Measurements from ENCODE around the gene ADAMTS7.
"Not testable (repeated sequence)": the region's sequence is repeated elsewhere in the genome, so short reads cannot be mapped to it uniquely, and the experiment has no call there.

Gene ADAMTS7

GRCh38 chr15:78766041-78766440 is 45.2 kb downstream of the ADAMTS7 start:
- DNase-seq (ENCODE audit: low spot score) (no peak), FAIRE-seq (no peak)

GRCh38 chr15:78765154-78765860 is 46.0 kb downstream of the ADAMTS7 start:
- FAIRE-seq = not testable (repeated sequence)

GRCh38 chr15:78764340-78765153 is 46.7 kb downstream of the ADAMTS7 start:
- FAIRE-seq; DNase-seq (ENCODE audit: low spot score): not testable (repeated sequence)

More at GRCh38 chr15:78765154-78765860, 46.0 kb downstream of the ADAMTS7 start:
- DNase-seq (ENCODE audit: low spot score) = not testable (repeated sequence)

GRCh38 chr15:78763796-78764241 is 47.4 kb downstream of the ADAMTS7 start:
- DNase-seq (ENCODE audit: low spot score) (no peak), FAIRE-seq (no peak)

- FAIRE-seq (no peak), DNase-seq (ENCODE audit: low spot score) (no peak)
Measured at GRCh38 chr15:78762985-78763795, 48.1 kb downstream of the ADAMTS7 start.

GRCh38 chr15:78762386-78762961 is 48.8 kb downstream of the ADAMTS7 start:
- FAIRE-seq; DNase-seq (ENCODE audit: low spot score): not testable (repeated sequence)

- peak; percentile 76 for FAIRE-seq
- DNase-seq (ENCODE audit: low spot score) = no peak
Measured at GRCh38 chr15:78761891-78762385, 49.3 kb downstream of the ADAMTS7 start.

- FAIRE-seq; DNase-seq (ENCODE audit: low spot score): not testable (repeated sequence)
Measured at GRCh38 chr15:78761475-78761874, 49.8 kb downstream of the ADAMTS7 start.

- FAIRE-seq = peak; percentile 72
Measured at GRCh38 chr15:78761020-78761419, 50.2 kb downstream of the ADAMTS7 start.

GRCh38 chr15:78760091-78760882 is 51.0 kb downstream of the ADAMTS7 start:
- FAIRE-seq; DNase-seq (ENCODE audit: low spot score): not testable (repeated sequence)

More at GRCh38 chr15:78761020-78761419, 50.2 kb downstream of the ADAMTS7 start:
- no peak for DNase-seq (ENCODE audit: low spot score)

GRCh38 chr15:78759361-78759998 is 51.8 kb downstream of the ADAMTS7 start:
- FAIRE-seq; DNase-seq (ENCODE audit: low spot score): not testable (repeated sequence)

- not testable (repeated sequence) for FAIRE-seq; DNase-seq (ENCODE audit: low spot score)
Measured at GRCh38 chr15:78758486-78759200, 52.6 kb downstream of the ADAMTS7 start.

- not testable (repeated sequence) for DNase-seq (ENCODE audit: low spot score)
Measured at GRCh38 chr15:78758084-78758483, 53.2 kb downstream of the ADAMTS7 start.

GRCh38 chr15:78757636-78757905 is 53.7 kb downstream of the ADAMTS7 start:
- no peak for FAIRE-seq
- DNase-seq (ENCODE audit: low spot score) = no peak

More at GRCh38 chr15:78758084-78758483, 53.2 kb downstream of the ADAMTS7 start:
- not testable (repeated sequence) for FAIRE-seq

- FAIRE-seq (peak; percentile 44), DNase-seq (ENCODE audit: low spot score) (peak; percentile 47)
Measured at GRCh38 chr15:78756781-78757635, 54.3 kb downstream of the ADAMTS7 start.

GRCh38 chr15:78755900-78756591 is 55.2 kb downstream of the ADAMTS7 start:
- peak; percentile 53 for FAIRE-seq
- peak; percentile 27 for DNase-seq (ENCODE audit: low spot score)

- not testable (repeated sequence) for DNase-seq (ENCODE audit: low spot score)
- peak; percentile 46 for FAIRE-seq
Measured at GRCh38 chr15:78754637-78755280, 56.5 kb downstream of the ADAMTS7 start.
